ENCODE data around the gene ZNF320.

GRCh38 chr19:52898101-52898500 lies 666 bp upstream of the ZNF320 start:
- TF ChIP-seq, protein P1, sequence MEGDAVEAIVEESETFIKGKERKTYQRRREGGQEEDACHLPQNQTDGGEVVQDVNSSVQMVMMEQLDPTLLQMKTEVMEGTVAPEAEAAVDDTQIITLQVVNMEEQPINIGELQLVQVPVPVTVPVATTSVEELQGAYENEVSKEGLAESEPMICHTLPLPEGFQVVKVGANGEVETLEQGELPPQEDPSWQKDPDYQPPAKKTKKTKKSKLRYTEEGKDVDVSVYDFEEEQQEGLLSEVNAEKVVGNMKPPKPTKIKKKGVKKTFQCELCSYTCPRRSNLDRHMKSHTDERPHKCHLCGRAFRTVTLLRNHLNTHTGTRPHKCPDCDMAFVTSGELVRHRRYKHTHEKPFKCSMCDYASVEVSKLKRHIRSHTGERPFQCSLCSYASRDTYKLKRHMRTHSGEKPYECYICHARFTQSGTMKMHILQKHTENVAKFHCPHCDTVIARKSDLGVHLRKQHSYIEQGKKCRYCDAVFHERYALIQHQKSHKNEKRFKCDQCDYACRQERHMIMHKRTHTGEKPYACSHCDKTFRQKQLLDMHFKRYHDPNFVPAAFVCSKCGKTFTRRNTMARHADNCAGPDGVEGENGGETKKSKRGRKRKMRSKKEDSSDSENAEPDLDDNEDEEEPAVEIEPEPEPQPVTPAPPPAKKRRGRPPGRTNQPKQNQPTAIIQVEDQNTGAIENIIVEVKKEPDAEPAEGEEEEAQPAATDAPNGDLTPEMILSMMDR (IDR thresholded peaks at IDR 0.05) = no peak
- TF ChIP-seq USF1 (IDR thresholded peaks at IDR 0.05; ENCODE audit: borderline replicate concordance, low read depth) (no peak), GATA2 (CRISPR knock-in tag; IDR thresholded peaks at IDR 0.05) (no peak), FOXM1 (IDR thresholded peaks at IDR 0.05; ENCODE audit: low read depth) (no peak), POLR2AphosphoS5 (IDR thresholded peaks at IDR 0.05; ENCODE audit: low read depth, low read length) (no peak), TAF1 (IDR thresholded peaks at IDR 0.05; ENCODE audit: borderline replicate concordance, low read depth, low read length) (no peak), SIN3A (IDR thresholded peaks at IDR 0.05; ENCODE audit: borderline replicate concordance, low read depth, low read length) (no peak), FOXJ3 (CRISPR knock-in tag; IDR thresholded peaks at IDR 0.05) (no peak), JUND (IDR thresholded peaks at IDR 0.05) (no peak), TCF12 (IDR thresholded peaks at IDR 0.05) (no peak), CHD2 (IDR thresholded peaks at IDR 0.05; ENCODE audit: low read length, partially characterized antibody) (no peak)
- TF ChIP-seq, protein P2, sequence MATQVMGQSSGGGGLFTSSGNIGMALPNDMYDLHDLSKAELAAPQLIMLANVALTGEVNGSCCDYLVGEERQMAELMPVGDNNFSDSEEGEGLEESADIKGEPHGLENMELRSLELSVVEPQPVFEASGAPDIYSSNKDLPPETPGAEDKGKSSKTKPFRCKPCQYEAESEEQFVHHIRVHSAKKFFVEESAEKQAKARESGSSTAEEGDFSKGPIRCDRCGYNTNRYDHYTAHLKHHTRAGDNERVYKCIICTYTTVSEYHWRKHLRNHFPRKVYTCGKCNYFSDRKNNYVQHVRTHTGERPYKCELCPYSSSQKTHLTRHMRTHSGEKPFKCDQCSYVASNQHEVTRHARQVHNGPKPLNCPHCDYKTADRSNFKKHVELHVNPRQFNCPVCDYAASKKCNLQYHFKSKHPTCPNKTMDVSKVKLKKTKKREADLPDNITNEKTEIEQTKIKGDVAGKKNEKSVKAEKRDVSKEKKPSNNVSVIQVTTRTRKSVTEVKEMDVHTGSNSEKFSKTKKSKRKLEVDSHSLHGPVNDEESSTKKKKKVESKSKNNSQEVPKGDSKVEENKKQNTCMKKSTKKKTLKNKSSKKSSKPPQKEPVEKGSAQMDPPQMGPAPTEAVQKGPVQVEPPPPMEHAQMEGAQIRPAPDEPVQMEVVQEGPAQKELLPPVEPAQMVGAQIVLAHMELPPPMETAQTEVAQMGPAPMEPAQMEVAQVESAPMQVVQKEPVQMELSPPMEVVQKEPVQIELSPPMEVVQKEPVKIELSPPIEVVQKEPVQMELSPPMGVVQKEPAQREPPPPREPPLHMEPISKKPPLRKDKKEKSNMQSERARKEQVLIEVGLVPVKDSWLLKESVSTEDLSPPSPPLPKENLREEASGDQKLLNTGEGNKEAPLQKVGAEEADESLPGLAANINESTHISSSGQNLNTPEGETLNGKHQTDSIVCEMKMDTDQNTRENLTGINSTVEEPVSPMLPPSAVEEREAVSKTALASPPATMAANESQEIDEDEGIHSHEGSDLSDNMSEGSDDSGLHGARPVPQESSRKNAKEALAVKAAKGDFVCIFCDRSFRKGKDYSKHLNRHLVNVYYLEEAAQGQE (IDR thresholded peaks at IDR 0.05; ENCODE audit: low read depth, low read length) = no peak

Data from SK-N-SH (cell line).